Body of pancreas (tissue), 4 donors: ENCODE data around the gene STT3A.

Experiments
- CTCF ChIP-seq, 7 experiments: fragments of 450-650 bp in 4 of 7; fragments of 200-600 bp in 3 of 7; sonication (generic) in 3 of 7; IDR thresholded peaks; one replicate each; pipeline ENCODE4 v1.5.1; 2016 to 2019; ENCODE audit warnings: antibody characterized with exemption in 7 of 7
- POLR2A ChIP-seq, 3 donors: fragments of 450-650 bp; IDR thresholded peaks; one replicate each; pipeline ENCODE4 v1.6.1; 2016; ENCODE audit warnings: antibody characterized with exemption in 3 of 3, mild to moderate bottlenecking in 2 of 3

GRCh38 chr11:125551835-125552342, 40.8 kb upstream of the STT3A start:
- TF ChIP-seq POLR2A (IDR thresholded peaks at IDR 0.05) (no peak), CTCF (IDR thresholded peaks at IDR 0.05) (no peak)
